HepG2 (cell line): Measurements from ENCODE around the gene SIVA1. TPM values are rescaled to one million over a fixed set of nuclear protein-coding genes. Genes with fewer than 3 reads are reported as not detected.

Experiments used
- ARID5B ChIP-seq: IDR thresholded peaks from 2 replicates; pipeline ENCODE4 v1.4.0; 2020; ENCODE audit warnings: mild to moderate bottlenecking, missing genetic modification reagents
- ATAD3A ChIP-seq: sonication (generic); formaldehyde crosslinking; IDR thresholded peaks from 2 replicates; pipeline ENCODE4 v1.4.0; 2020; ENCODE audit warnings: missing genetic modification reagents
- ATF7 ChIP-seq, 2 experiments: fragments of 450-650 bp in 1 of 2; sonication (generic) in 1 of 2; formaldehyde crosslinking in 1 of 2; IDR thresholded peaks; 2 replicates each; pipeline versions ENCODE4 v1.4.0 to v1.6.1; 2016 to 2020; ENCODE audit warnings: antibody characterized with exemption in 1 of 2, mild to moderate bottlenecking in 1 of 2, missing genetic modification reagents in 1 of 2
- JUND ChIP-seq: sonication (generic); formaldehyde crosslinking; IDR thresholded peaks from 2 replicates; pipeline ENCODE4 v1.8.0; 2022; ENCODE audit warnings: mild to moderate bottlenecking, missing genetic modification reagents
- KDM4B ChIP-seq: sonication (generic); formaldehyde crosslinking; IDR thresholded peaks from 2 replicates; pipeline ENCODE4 v1.4.0; 2020; ENCODE audit warnings: missing genetic modification reagents
- KLF13 ChIP-seq: sonication (generic); formaldehyde crosslinking; IDR thresholded peaks from 2 replicates; pipeline ENCODE4 v1.4.0; 2020; ENCODE audit warnings: mild to moderate bottlenecking, missing genetic modification reagents
- MIER2 ChIP-seq: IDR thresholded peaks from 2 replicates; pipeline ENCODE4 v1.6.1; 2016; ENCODE audit warnings: missing biosample characterization, missing genetic modification reagents
- NCOA2 ChIP-seq: sonication (generic); formaldehyde crosslinking; IDR thresholded peaks from 2 replicates; pipeline ENCODE4 v1.8.0; 2022; ENCODE audit warnings: inconsistent platforms
- PHF8 ChIP-seq: sonication (generic); formaldehyde crosslinking; IDR thresholded peaks from 2 replicates; pipeline ENCODE4 v1.5.0; 2020; ENCODE audit warnings: missing genetic modification reagents
- SIN3A ChIP-seq: IDR thresholded peaks from 2 replicates; pipeline ENCODE4 v1.6.1; 2011; ENCODE audit warnings: low read depth, mild to moderate bottlenecking, control low read depth, low read length, borderline replicate concordance
- SIN3B ChIP-seq: fragments of 150-350 bp; IDR thresholded peaks from 2 replicates; pipeline ENCODE4 v1.6.1; 2014; ENCODE audit warnings: low read length
- SOX13 ChIP-seq, 3 experiments: fragments of 450-650 bp in 1 of 3; sonication (generic) in 1 of 3; formaldehyde crosslinking in 1 of 3; IDR thresholded peaks in 2 of 3; conservative IDR thresholded peaks in 1 of 3; 2 replicates each; pipeline versions ENCODE4 v1.5.0 to v1.6.1; 2016 to 2020; ENCODE audit warnings: antibody characterized with exemption in 1 of 3, mild to moderate bottlenecking in 1 of 3, missing compliant biosample characterization in 1 of 3, missing genetic modification reagents in 1 of 3, moderate library complexity in 1 of 3
- TCF7L2 ChIP-seq: IDR thresholded peaks from 2 replicates; pipeline ENCODE4 v1.6.1; 2011; ENCODE audit warnings: mild to moderate bottlenecking, low read depth, low read length, moderate library complexity
- TEAD3 ChIP-seq: optimal IDR thresholded peaks from 2 replicates; pipeline ENCODE3; 2016; ENCODE audit warnings: borderline replicate concordance
- ZNF446 ChIP-seq: sonication (generic); formaldehyde crosslinking; IDR thresholded peaks from 2 replicates; pipeline ENCODE4 v1.5.0; 2020; ENCODE audit warnings: mild to moderate bottlenecking, missing genetic modification reagents
- ZNF501 ChIP-seq: sonication (generic); formaldehyde crosslinking; IDR thresholded peaks from 2 replicates; pipeline ENCODE4 v1.5.1; 2020; ENCODE audit warnings: mild to moderate bottlenecking, moderate library complexity, missing genetic modification reagents
- ZNF629 ChIP-seq: sonication (generic); formaldehyde crosslinking; conservative IDR thresholded peaks from 2 replicates; pipeline ENCODE4 v1.5.0; 2020; ENCODE audit warnings: missing genetic modification reagents
- polyA plus RNA-seq, 8 experiments: library from polyadenylated mRNA; depleted of rRNA in 3 of 8; stranded (reverse) in 7 of 8; unstranded in 1 of 8; fragments of >200 nt; fragmentation: Illumina TruSeq in 4 of 8; extraction: Trizol in 4 of 8; gene quantifications; 2 replicates each; pipeline versions ENCODE4 v1.2.1 to v1.2.3, GENCODE V29; 2011 to 2016; ENCODE audit warnings: low read depth in 4 of 8, missing spikeins in 1 of 8, mixed read lengths in 1 of 8; ENCODE audit not compliant: insufficient read depth in 1 of 8
- total RNA-seq, 5 experiments: library from RNA; depleted of rRNA; stranded (reverse); fragments of >200 nt; fragmentation: Illumina TruSeq; extraction: Trizol; gene quantifications; 2 replicates each; pipeline ENCODE4 v1.2.3, GENCODE V29; 2016; ENCODE audit warnings: low read depth in 1 of 5
- TF ChIP-seq, protein P1 (sequence below), 2 experiments: sonication (generic) in 1 of 2; formaldehyde crosslinking in 1 of 2; IDR thresholded peaks; 2 replicates each; pipeline versions ENCODE4 v1.4.0 to v1.6.1; 2016 to 2020; ENCODE audit warnings: borderline replicate concordance in 1 of 2, low read depth in 1 of 2, mild to moderate bottlenecking in 1 of 2, missing genetic modification reagents in 1 of 2
- TF ChIP-seq, protein P2 (sequence below): sonication (generic); formaldehyde crosslinking; IDR thresholded peaks from 2 replicates; pipeline ENCODE4 v1.4.0; 2020; ENCODE audit warnings: mild to moderate bottlenecking, low read depth, missing genetic modification reagents

SIVA1 gene
- total and polyA plus RNA-seq, 2 of the 13 experiments (the other 11 are each of a cell fraction or from before 2014, with no cell fraction given) = 123 to 186 TPM

GRCh38 chr14:104753528-104754212 is 723 bp downstream of the SIVA1 start (continued):
- TF ChIP-seq ATAD3A (CRISPR knock-in tag) (no peak), TEAD3 (no peak), MIER2 (CRISPR knock-in tag) (no peak), ATF7 (IDR thresholded peaks at IDR 0.05) (no peak), ATF7 (CRISPR knock-in tag; IDR thresholded peaks at IDR 0.05) (no peak), KDM4B (no peak), SOX13 (IDR thresholded peaks at IDR 0.05) (no peak), SOX13 (CRISPR knock-in tag; conservative IDR thresholded peaks at IDR 0.05 in 1 of 2, IDR thresholded peaks at IDR 0.05 in 1 of 2) (no peak), ZNF501 (0 out of 2 replicates have a peak, but pooled peaks have one; percentile 4), JUND (CRISPR knock-in tag) (no peak), ZNF446 (CRISPR knock-in tag) (0 out of 2 replicates have a peak, but pooled peaks have one; percentile 42), TCF7L2 (no peak), ARID5B (CRISPR knock-in tag) (no peak), PHF8 (CRISPR knock-in tag) (no peak), ZNF629 (CRISPR knock-in tag) (no peak), SIN3B (no peak), SIN3A (no peak), KLF13 (CRISPR knock-in tag) (no peak), NCOA2 (CRISPR knock-in tag) (no peak)
- TF ChIP-seq, protein P1, sequence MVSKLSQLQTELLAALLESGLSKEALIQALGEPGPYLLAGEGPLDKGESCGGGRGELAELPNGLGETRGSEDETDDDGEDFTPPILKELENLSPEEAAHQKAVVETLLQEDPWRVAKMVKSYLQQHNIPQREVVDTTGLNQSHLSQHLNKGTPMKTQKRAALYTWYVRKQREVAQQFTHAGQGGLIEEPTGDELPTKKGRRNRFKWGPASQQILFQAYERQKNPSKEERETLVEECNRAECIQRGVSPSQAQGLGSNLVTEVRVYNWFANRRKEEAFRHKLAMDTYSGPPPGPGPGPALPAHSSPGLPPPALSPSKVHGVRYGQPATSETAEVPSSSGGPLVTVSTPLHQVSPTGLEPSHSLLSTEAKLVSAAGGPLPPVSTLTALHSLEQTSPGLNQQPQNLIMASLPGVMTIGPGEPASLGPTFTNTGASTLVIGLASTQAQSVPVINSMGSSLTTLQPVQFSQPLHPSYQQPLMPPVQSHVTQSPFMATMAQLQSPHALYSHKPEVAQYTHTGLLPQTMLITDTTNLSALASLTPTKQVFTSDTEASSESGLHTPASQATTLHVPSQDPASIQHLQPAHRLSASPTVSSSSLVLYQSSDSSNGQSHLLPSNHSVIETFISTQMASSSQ (IDR thresholded peaks at IDR 0.05; ENCODE audit: low read depth) = no peak
- TF ChIP-seq, protein P1 (CRISPR knock-in tag; IDR thresholded peaks at IDR 0.05; ENCODE audit: borderline replicate concordance) = 0 out of 2 replicates have a peak, but pooled peaks have one; percentile 5
- TF ChIP-seq, protein P2, sequence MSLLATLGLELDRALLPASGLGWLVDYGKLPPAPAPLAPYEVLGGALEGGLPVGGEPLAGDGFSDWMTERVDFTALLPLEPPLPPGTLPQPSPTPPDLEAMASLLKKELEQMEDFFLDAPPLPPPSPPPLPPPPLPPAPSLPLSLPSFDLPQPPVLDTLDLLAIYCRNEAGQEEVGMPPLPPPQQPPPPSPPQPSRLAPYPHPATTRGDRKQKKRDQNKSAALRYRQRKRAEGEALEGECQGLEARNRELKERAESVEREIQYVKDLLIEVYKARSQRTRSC (CRISPR knock-in tag) = no peak; the same call in 1 of the 2 replicates
